HG03139 (cell line): ENCODE results near the gene FRMPD4.
"Not testable (repeated sequence)": the region's sequence is repeated elsewhere in the genome, so short reads cannot be mapped to it uniquely, and the experiment has no call there.

Experiments used
- ATAC-seq: cut with Tn5 transposase; IDR thresholded peaks from one replicate; pipeline ENCODE4 v1.9.1; 2021; ENCODE audit not compliant: unreplicated experiment

FRMPD4 gene

DNA sequence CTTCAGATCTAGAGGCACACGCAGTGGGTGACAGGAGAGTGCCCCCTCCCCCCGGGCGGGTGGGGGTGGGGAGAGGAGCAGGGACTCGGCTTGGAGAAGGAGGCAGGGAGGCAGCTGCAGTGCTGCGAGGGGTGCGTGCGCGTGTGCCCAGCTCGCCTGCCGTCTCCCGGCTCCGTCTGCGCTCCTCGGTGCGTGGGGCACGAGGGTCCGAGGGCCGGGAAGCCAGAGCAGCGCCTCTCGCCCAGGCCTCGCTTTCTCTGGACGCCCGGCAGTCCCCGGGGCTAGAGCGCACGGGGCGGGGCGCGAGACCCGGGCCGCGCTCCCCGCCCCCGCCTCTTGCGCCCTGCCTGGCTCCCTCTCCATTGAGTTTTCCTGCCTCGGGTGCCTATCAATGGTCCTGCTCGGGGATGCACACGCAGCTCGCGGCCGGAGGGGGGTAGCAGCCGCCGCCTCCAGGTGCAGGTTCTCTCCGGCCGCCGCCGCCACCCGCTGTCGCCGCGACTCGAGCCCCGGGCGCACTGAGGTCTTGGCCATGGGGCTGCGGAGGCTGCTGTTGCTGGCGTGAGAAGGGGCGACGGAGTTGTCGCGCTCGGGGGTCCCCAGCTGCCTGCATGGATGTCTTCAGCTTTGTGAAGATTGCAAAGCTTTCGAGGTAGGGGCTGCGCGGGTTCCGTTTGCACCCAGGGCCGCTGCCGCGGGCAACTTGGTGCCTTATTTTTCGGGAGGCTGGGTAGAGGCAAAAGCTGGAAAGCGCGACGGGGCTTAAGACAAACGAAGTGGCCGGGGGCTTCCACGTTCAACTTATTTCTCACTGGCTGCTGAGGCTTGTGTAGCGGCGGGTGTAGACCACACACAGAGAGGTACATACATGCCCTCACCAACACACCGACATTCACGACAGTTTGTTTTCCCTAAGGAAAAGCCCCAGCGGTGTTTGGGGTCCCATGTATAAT, at the start of gene FRMPD4:
Gene FRMPD4, plus strand, starts transcription at position 113 of the 953 bp plus-strand sequence. Its CDS starts 499 bp downstream, at position 612.
- ATAC-seq = no peak

- no peak for ATAC-seq
These were observed 48.5 kb upstream of the FRMPD4 start for GRCh38 chrX:12089740-12090139.

DNA sequence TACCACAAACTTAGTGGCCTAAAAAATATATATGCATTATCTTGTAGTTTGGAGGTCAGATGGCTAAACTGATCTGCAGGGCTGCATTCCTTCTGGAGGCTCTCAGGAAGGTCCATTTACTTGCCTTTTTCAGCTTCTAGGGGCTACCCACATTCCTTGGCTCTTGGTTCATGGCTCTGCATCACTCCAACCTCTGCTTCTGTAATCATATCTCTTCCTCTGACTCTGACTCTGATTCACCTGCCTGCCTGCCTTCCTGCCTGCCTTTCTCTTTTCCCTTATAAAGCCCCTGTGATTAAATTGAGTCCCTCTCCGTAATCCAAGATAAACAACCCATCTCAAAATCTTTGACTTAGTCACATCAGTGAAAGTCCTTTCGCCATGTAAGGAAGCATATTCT, 25.0 kb upstream of the FRMPD4 start:
- no peak for ATAC-seq

DNA sequence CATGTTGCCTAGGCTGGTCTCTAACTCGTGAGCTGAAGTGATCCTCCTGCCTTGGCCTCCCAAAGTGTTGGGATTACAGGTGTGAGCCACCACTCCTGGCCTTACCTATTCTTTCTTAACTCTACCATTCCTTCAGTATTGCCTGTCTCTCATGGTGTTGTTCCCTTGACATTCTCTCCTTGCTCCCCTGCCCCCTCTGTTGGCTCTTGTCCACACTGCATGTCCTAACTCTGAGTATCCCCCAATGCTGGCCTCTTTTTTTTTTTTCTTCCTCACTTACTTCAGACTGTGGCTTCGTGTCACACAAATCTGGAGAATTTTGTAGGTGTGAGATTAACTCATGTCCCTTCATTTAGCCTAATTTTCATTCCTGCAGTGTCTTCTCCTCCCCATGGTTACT, 22.9 kb upstream of the FRMPD4 start:
- ATAC-seq = no peak

DNA sequence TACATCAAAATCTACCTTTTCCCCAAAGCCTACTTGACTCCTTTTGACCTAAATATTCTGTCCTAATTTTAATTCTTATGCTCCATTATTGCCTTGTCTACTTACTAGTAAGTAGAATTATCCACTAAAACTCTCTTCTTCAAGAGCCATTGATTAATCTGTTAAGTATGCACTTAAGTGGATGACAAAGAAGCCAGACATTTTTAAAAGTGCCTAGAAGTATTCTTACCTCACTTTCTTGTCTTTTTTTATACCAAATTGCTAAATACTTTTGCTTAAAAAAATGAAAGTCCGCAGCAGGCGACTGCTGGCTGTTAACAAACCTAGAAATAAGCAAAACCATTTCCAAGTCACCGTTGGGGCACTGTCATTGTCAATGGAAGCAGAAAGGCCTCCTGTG, 20.1 kb upstream of the FRMPD4 start:
- no peak for ATAC-seq

GRCh38 chrX:12128017-12128416, 10.3 kb upstream of the FRMPD4 start:
- ATAC-seq = no peak

DNA sequence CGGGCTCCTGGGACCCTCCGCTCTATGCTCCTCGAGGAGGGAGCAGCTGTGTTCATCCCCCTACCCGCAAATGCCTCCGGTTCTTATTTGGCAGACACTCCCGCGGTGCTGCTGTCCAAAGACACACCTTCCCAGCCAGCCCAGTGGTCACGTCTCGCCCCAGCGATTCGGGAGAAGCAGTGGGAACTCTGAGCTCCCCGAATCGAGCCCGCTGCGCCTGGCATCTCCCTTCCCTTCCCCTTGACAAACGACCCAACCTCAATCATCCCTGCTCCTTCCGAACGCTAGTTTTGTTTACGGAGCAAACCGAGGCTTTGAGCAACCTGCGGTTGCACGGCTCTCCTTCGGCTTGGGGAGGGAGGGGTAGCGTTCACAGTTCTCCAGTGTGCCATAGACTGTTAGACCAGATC, 317 bp upstream of the FRMPD4 start:
- ATAC-seq = no peak

- no peak for ATAC-seq
These were observed 1.8 kb downstream of the FRMPD4 start for GRCh38 chrX:12139934-12140611.

DNA sequence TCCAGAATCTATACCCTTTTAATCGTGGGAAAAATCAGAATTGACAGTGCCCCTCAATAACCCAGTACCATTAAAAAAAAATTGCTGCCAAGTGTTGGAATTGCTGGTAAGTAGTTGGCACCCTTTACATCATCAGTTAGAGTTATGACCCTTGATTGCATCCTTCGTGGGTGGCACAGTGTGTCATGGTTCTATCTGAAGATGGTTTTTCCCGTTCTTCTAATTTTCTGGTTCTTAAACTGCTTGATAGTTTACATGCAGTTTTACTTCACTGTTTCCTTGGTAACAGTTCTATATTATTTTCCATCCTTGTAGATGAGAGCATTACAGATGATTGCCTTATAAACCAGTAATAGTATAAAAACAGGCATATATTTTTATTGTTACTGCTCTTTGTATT, 3.2 kb downstream of the FRMPD4 start:
- no peak for ATAC-seq

GRCh38 chrX:12142661-12143060, 4.4 kb downstream of the FRMPD4 start:
- ATAC-seq = no peak

- no peak for ATAC-seq
These were observed 7.1 kb downstream of the FRMPD4 start for GRCh38 chrX:12145402-12145801.

GRCh38 chrX:12149670-12150407, 11.6 kb downstream of the FRMPD4 start:
- ATAC-seq = no peak

DNA sequence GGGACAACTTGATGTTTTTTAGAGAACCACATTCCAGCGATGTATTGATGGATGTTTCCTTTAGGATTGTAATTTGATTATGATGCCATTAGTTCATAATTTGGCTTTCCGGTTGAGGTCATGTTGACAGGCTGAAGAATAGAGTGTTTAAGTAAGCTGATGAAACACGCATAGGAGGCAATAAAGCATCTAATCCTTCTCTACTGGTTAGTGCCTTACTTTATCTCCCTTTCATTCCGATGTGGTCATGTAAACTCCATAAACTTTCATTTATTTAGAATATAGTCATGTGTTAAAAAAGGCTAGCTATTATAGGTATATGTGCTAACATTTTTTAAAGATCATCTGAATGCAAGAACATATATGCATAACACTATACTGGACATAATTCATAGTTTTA, 15.0 kb downstream of the FRMPD4 start:
- ATAC-seq = no peak

DNA sequence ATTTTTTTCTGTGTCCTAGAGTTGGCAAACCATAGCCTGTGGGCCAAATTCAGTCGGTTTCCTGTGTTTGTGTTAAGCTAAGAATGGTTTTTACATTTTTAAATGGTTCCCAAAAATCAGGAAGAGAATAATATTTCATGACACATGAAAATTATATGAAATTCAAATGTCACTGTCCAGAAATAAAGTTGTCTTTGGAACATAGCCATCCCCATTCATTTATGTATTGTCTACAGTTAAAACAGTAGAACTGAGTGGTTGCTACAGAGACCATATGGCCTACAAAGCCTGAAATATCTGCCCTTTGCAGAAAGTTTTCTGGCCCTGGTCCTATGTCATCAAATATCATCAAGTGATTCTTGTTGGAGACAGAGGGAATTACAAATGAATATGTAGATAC, 15.5 kb downstream of the FRMPD4 start:
- ATAC-seq = no peak

GRCh38 chrX:12159799-12160198, 21.5 kb downstream of the FRMPD4 start:
- ATAC-seq = no peak

GRCh38 chrX:12162420-12162819, 24.1 kb downstream of the FRMPD4 start:
- no peak for ATAC-seq

- ATAC-seq = not testable (repeated sequence)
These were observed 25.9 kb downstream of the FRMPD4 start for GRCh38 chrX:12164180-12164579.

DNA sequence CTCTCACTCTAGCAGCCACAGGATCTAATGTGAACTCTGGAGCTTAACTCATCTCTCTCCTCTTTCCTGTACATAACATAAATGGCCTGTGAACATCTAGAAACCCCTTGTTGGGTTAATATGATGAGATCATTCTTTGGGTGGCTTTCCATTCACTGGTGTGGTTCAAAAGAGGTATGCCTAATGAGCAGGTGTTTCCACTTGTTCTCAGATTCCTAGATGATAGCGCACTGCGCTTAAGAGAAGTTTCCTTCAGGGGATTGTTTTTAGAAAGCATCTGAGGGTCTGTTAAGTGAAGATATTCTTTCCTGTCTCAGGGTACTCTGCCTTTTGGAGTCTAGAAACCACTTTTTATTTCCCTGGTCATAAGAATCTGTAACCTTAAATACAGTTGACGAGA, 32.5 kb downstream of the FRMPD4 start:
- ATAC-seq = no peak

- ATAC-seq = no peak
These were observed 36.1 kb downstream of the FRMPD4 start for GRCh38 chrX:12174358-12174757.

DNA sequence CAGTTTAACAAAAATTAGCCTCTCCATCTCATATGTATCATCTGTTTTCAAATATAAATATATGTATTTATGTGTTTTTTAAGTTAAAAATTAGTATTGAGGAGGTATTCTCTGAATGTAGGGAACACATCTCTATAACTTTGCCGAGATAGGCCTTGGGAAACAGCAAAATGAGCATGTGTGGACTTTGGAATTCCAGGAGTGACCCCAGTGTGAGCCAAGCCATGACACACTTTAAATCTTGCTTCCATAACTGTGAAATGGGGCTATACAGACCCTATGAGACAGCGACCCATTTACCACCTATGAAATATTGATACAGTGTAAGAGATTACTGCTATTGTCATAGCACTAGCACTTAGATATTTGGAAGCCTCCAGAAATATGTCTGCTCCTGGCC, 58.8 kb downstream of the FRMPD4 start:
- ATAC-seq = no peak

DNA sequence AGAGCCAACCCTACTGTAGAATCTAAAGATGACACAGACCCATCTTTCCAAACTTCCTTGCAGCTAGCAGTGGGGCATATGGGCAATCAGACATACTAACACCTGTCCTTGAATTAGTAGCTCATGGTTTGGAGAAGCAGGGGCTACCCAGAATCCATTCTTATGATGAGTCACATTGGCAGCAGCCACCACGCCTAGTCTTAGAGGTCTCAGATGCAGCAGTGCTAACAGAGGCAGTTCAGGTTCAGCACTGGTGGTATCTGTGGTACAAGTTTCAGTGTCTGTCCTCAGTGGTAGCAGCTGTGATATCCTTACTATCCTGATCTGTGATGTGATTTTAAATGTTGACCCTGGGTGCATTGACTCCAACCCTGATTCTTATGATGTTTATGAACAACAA, 68.1 kb downstream of the FRMPD4 start:
- no peak for ATAC-seq
